Measurements from ENCODE around the gene MYO5B.

Gene MYO5B

GRCh38 chr18:50006470-50007046, 188.4 kb downstream of the MYO5B start:
- DNase-seq, result no peak

GRCh38 chr18:50004013-50004412, 190.9 kb downstream of the MYO5B start:
- DNase-seq, result no peak

GRCh38 chr18:50002781-50003180, 192.2 kb downstream of the MYO5B start:
- no peak for DNase-seq

- no peak for DNase-seq
Observed at GRCh38 chr18:50000227-50000626, 194.7 kb downstream of the MYO5B start.

- DNase-seq, result no peak
Observed at GRCh38 chr18:49999128-49999527, 195.8 kb downstream of the MYO5B start.

GRCh38 chr18:49997558-49997957, 197.4 kb downstream of the MYO5B start:
- DNase-seq, result no peak

GRCh38 chr18:49994410-49994809, 200.5 kb downstream of the MYO5B start:
- DNase-seq, result no peak

GRCh38 chr18:49993299-49993698, 201.6 kb downstream of the MYO5B start:
- no peak for DNase-seq

GRCh38 chr18:49988733-49989132, 206.2 kb downstream of the MYO5B start:
- DNase-seq, result no peak

GRCh38 chr18:49988101-49988500, 206.8 kb downstream of the MYO5B start:
- DNase-seq, result no peak

- DNase-seq, result no peak
Observed at GRCh38 chr18:49985236-49985635, 209.7 kb downstream of the MYO5B start.

- DNase-seq, result no peak
Observed at GRCh38 chr18:49980896-49981295, 214.1 kb downstream of the MYO5B start.

- DNase-seq, result no peak
Observed at GRCh38 chr18:49976795-49977560, 218.0 kb downstream of the MYO5B start.

- no peak for DNase-seq
Observed at GRCh38 chr18:49976001-49976400, 218.9 kb downstream of the MYO5B start.

GRCh38 chr18:49974079-49974478, 220.9 kb downstream of the MYO5B start:
- DNase-seq, result no peak

- no peak for DNase-seq
Observed at GRCh38 chr18:49973592-49973991, 221.4 kb downstream of the MYO5B start.

- DNase-seq, result no peak
Observed at GRCh38 chr18:49972535-49972934, 222.4 kb downstream of the MYO5B start.

GRCh38 chr18:49971462-49971861, 223.5 kb downstream of the MYO5B start:
- no peak for DNase-seq

GRCh38 chr18:49970319-49970718, 224.6 kb downstream of the MYO5B start:
- DNase-seq, result no peak

- no peak for DNase-seq
Observed at GRCh38 chr18:49968644-49969309, 226.2 kb downstream of the MYO5B start.

GRCh38 chr18:49967636-49968313, 227.2 kb downstream of the MYO5B start:
- no peak for DNase-seq

- DNase-seq, result no peak
Observed at GRCh38 chr18:49967171-49967570, 227.8 kb downstream of the MYO5B start.

- DNase-seq, result no peak
Observed at GRCh38 chr18:49966090-49966489, 228.9 kb downstream of the MYO5B start.

GRCh38 chr18:49963217-49963616, 231.7 kb downstream of the MYO5B start:
- DNase-seq, result no peak

All from CD4-positive, alpha-beta T cell treated with Interleukin-1 beta for 1 hour (primary cell).